Stimulated activated CD4-positive, alpha-beta T cell treated with anti-CD3 and anti-CD28 coated beads, TNF-alpha, amount 100 ng/mL, for 24 hours (primary cell): ENCODE results near the gene NGEF.
A peak's percentile ranks its signal among the peaks of the same experiment; 100 is the strongest.

Experiments
- DNase-seq, 3 experiments: peaks; one replicate each; pipeline ENCODE4 v3.0.0-alpha.2; 2020; ENCODE audit warnings: low read depth in 3 of 3

Gene NGEF

DNA sequence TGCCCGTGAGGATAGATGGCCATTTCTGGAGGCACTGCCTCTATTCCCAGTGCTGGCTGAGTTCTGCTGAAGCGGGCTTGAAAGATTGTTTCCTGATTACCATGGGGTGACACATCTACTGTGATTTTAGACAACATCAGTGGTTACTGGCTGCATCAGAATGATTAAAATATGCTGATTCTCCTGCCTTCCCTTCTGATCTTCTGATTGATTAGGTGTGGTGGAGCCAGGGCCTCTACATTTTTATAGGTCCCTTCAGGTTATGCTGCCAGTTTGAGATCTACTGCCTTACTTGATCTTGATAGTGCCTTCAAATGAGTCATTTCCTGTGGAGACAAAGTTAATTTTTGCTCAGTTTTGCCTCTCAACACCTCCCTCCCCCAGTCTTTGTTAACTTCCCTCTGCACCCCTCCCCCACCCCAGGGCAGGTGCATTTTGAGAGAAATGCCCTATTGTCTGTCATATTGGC, 174.6 kb downstream of the NGEF start:
- DNase-seq: peak; percentile 19 to 51 (median 33)

GRCh38 chr2:232836934-232837333, 176.1 kb downstream of the NGEF start:
- DNase-seq: no peak

DNA sequence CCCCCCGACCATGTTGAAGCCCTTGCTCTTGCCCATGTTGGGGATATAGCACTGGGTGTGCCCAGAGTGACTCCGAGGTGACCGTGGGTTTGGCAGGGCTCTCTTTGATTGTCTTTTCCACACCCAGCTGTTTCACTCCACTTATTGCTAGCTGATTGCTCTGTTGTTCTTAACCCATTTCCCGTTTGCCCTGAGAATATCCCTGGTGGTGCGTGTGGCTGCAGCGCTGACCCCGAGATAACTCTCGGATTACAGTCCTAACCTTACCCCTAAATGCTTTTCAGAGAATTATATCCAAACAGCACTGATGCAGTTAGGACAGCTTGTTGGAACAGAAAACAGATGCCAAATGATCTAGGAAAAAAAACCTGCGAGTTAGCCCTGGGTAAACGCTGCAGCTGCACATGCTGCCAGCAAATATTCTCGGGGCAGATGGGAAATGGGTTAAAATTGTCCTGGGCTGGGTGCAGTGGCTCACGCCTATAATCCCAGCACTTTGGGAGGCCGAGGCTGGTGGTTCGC, 177.3 kb downstream of the NGEF start:
- DNase-seq: no peak

GRCh38 chr2:232833830-232834229, 179.2 kb downstream of the NGEF start:
- no peak for DNase-seq

DNA sequence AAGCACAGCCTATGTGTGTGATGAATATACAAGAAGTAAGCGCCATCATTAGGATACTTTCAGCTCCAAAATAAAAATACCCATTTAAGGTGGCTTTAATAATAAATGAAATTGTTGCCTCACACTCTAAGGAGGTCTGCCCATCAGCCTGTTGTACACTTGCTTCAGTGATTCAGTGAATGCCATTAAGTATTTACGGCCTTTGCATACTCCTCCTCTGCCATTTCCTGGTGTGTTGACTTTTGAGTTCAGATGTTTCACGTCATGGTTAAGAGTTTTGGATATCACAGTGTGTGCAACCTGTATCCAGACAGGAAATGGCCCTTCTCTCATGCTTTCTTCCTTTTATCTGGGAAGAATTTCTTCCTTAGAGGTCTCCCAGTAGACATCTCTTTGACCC, 181.6 kb downstream of the NGEF start:
- no peak for DNase-seq

DNA sequence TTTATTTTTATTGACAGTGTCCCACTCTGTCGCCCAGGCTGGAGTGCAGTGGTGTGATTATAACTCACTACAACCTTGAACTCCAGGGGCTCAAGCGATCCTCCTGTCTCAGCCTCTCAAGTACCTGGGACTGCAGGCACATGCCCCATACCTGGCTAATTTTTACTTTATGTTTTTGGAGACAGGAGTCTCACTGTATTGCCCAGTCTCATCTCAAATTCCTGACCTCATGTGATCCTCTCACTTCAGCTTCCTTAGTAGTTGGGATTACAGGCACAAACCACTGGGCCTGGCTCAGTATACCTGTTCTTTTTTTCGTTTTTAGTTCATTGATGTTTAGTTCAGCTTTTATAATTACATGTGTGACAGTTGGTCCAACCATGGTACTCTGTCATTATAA, 183.1 kb downstream of the NGEF start:
- no peak for DNase-seq
